DOHH2 (cell line): ENCODE results near the gene UROC1.

Experiments
- H3F3A ChIP-seq: fragments of 200-600 bp; sonication (generic), shearing (Covaris generic); 2 replicates; pipeline ENCODE4 v1.6.0; 2016; ENCODE audit warnings: antibody characterized with exemption, mild to moderate bottlenecking; ENCODE audit not compliant: control insufficient read depth, insufficient read depth
- H3K27ac ChIP-seq: fragments of 200-600 bp; sonication (generic); 2 replicates; pipeline ENCODE4 v1.5.1; 2014; ENCODE audit warnings: low read depth, mild to moderate bottlenecking, low read length, moderate library complexity
- H3K27me3 ChIP-seq: fragments of 200-600 bp; sonication (generic); 2 replicates; pipeline ENCODE4 v1.6.1; 2014; ENCODE audit warnings: mild to moderate bottlenecking, low read length, mixed read lengths; ENCODE audit not compliant: control insufficient read depth
- H3K36me3 ChIP-seq: fragments of 200-600 bp; sonication (generic); 2 replicates; pipeline ENCODE4 v1.6.1; 2014; ENCODE audit warnings: mild to moderate bottlenecking, low read length, moderate library complexity, mixed read lengths; ENCODE audit not compliant: control insufficient read depth
- H3K4me1 ChIP-seq: fragments of 200-600 bp; sonication (generic); 2 replicates; pipeline ENCODE4 v1.6.1; 2014; ENCODE audit warnings: mild to moderate bottlenecking, low read length, mixed read lengths; ENCODE audit not compliant: control insufficient read depth
- H3K4me2 ChIP-seq: fragments of 200-600 bp; sonication (generic); 2 replicates; pipeline ENCODE4 v1.6.0; 2014; ENCODE audit warnings: mild to moderate bottlenecking, low read length, moderate library complexity
- H3K4me3 ChIP-seq: fragments of 200-600 bp; sonication (generic); 2 replicates; pipeline ENCODE4 v1.5.1; 2014; ENCODE audit warnings: mild to moderate bottlenecking, low read length, mixed read lengths
- H3K79me2 ChIP-seq: fragments of 200-600 bp; sonication (generic); 2 replicates; pipeline ENCODE4 v1.6.1; 2014; ENCODE audit warnings: mild to moderate bottlenecking, low read length, mixed read lengths; ENCODE audit not compliant: control insufficient read depth
- H3K9me2 ChIP-seq: fragments of 200-600 bp; sonication (generic); replicated peaks from 2 replicates; pipeline ENCODE4 v1.6.1; 2014; ENCODE audit warnings: mild to moderate bottlenecking, low read length, mixed read lengths; ENCODE audit not compliant: control insufficient read depth
- H3K9me3 ChIP-seq: fragments of 200-600 bp; sonication (generic); 2 replicates; pipeline ENCODE4 v1.6.1; 2014; ENCODE audit warnings: antibody characterized with exemption, low read length, mixed read lengths; ENCODE audit not compliant: control insufficient read depth, insufficient read depth
- H4K20me1 ChIP-seq: fragments of 200-600 bp; sonication (generic); 2 replicates; pipeline ENCODE4 v1.6.0; 2014; ENCODE audit warnings: low read depth, mild to moderate bottlenecking, antibody characterized with exemption, low read length, moderate library complexity; ENCODE audit not compliant: control insufficient read depth, insufficient read depth
- CTCF ChIP-seq: fragments of 200-600 bp; sonication (generic); IDR thresholded peaks from one replicate; pipeline ENCODE4 v1.5.1; 2014; ENCODE audit warnings: antibody characterized with exemption, mild to moderate bottlenecking, low read depth, low read length; ENCODE audit not compliant: poor library complexity, severe bottlenecking
- EZH2phosphoT487 ChIP-seq: fragments of 200-600 bp; sonication (generic); IDR thresholded peaks from 2 replicates; pipeline ENCODE4 v1.6.1; 2017; ENCODE audit warnings: borderline replicate concordance, mild to moderate bottlenecking, antibody characterized with exemption, low read length, moderate library complexity, mixed read lengths

The UROC1 gene

GRCh38 chr3:126484148-126484547 is 33.4 kb downstream of the UROC1 start:
- Histone ChIP-seq H3F3A (no peaks in the 10 kb centered on the region), H3K4me1 (no peaks in the 10 kb centered on the region), H3K9me2 (no peaks in the 10 kb centered on the region), H4K20me1 (no peaks in the 10 kb centered on the region), H3K4me2 (no peak overlapping the region), H3K9me3 (no peaks in the 10 kb centered on the region), H3K36me3 (no peaks in the 10 kb centered on the region), H3K27ac (no peak overlapping the region), H3K4me3 (no peak overlapping the region), H3K27me3 (no peaks in the 10 kb centered on the region), H3K79me2 (no peaks in the 10 kb centered on the region)
- TF ChIP-seq CTCF (no peak), EZH2phosphoT487 (no peak)

GRCh38 chr3:126483321-126483761 is 34.2 kb downstream of the UROC1 start:
- Histone ChIP-seq H3K27me3 (no peaks in the 10 kb centered on the region), H3K4me1 (no peaks in the 10 kb centered on the region), H4K20me1 (no peaks in the 10 kb centered on the region), H3K36me3 (no peaks in the 10 kb centered on the region), H3F3A (no peaks in the 10 kb centered on the region), H3K9me3 (no peaks in the 10 kb centered on the region), H3K9me2 (no peaks in the 10 kb centered on the region), H3K79me2 (no peaks in the 10 kb centered on the region), H3K27ac (no peak overlapping the region), H3K4me3 (no peak overlapping the region), H3K4me2 (no peak overlapping the region)
- TF ChIP-seq EZH2phosphoT487: no peak
- TF ChIP-seq CTCF: no peak

- no peaks in the 10 kb centered on the region for H4K20me1 ChIP-seq
- TF ChIP-seq CTCF (no peak), EZH2phosphoT487 (no peak)
- H3K27ac ChIP-seq: no peak overlapping the region
- no peaks in the 10 kb centered on the region for H3F3A ChIP-seq
- no peaks in the 10 kb centered on the region for H3K9me2 ChIP-seq
- no peak overlapping the region for H3K4me2 ChIP-seq
- no peaks in the 10 kb centered on the region for H3K4me1 ChIP-seq
- H3K9me3 ChIP-seq: no peaks in the 10 kb centered on the region
- no peak overlapping the region for H3K4me3 ChIP-seq
- no peaks in the 10 kb centered on the region for H3K27me3 ChIP-seq
- H3K36me3 ChIP-seq: no peaks in the 10 kb centered on the region
- H3K79me2 ChIP-seq: no peaks in the 10 kb centered on the region
Measured at GRCh38 chr3:126482503-126483255, 34.9 kb downstream of the UROC1 start.
